Hepatocyte (in vitro differentiated cells): Measurements from ENCODE around the gene PKD1L1.

Experiments
- CTCF ChIP-seq: fragments of 200-600 bp; sonication (generic); IDR thresholded peaks from 2 replicates; pipeline ENCODE4 v1.5.1; 2016; ENCODE audit warnings: antibody characterized with exemption, mild to moderate bottlenecking; ENCODE audit not compliant: poor library complexity
- EZH2 ChIP-seq: fragments of 200-600 bp; sonication (generic); IDR thresholded peaks from 2 replicates; pipeline ENCODE4 v1.6.1; 2016; ENCODE audit warnings: antibody characterized with exemption, mild to moderate bottlenecking, borderline replicate concordance
- EZH2phosphoT487 ChIP-seq: fragments of 200-600 bp; sonication (generic); IDR thresholded peaks from one replicate; pipeline ENCODE4 v1.6.1; 2018; ENCODE audit warnings: antibody characterized with exemption, mild to moderate bottlenecking, low read depth, moderate library complexity; ENCODE audit not compliant: unreplicated experiment, severe bottlenecking

DNA sequence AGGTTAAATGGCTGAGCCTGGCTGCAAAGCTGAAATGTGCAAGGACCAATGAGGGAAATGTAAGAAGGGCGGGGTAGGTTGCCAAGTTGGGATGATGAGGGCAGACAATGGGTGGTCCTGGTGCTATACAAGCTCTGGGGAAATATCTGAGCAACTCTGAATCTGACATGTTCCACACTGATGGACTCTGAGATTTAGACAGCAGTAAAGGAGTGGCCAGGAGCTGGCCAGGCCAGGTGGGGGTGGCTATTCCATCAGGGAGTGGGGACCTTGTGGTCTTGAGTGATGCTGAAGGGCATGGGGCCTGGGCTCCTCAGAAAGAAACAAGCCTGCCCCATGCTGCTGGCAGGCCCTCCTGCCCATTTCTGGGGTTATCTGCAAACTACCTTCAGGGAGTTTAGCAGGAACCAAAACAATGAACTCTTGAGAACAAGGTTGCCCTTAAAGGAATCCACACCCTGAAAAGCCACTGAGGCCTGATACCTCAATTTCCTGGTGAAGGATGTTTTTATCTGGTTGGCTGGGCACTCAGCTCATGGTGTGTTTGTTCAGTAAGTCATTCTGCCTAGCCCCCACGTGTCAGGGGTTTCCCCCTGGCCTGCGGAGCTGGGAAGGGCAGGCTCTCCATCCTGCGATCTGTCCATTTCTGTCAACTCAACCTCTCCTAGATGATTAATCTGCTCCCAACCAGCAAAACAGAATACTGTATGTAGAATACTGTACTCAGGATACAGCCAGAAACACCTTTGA, 223.1 kb downstream of the PKD1L1 start:
- TF ChIP-seq EZH2phosphoT487 (no peak), CTCF (no peak), EZH2 (no peak)
